ENCODE data around the gene PRDM10. TPM values are rescaled to one million over a fixed set of nuclear protein-coding genes. Genes with fewer than 3 reads are reported as not detected.
"Not testable (repeated sequence)": the region's sequence is repeated elsewhere in the genome, so short reads cannot be mapped to it uniquely, and the experiment has no call there.

PRDM10 gene
- total RNA-seq, 1 donor from 2014 or later: 4.9 TPM

- DNase-seq (no peak), ATAC-seq (ENCODE audit: poor library complexity) (no peak)
- intact Hi-C loops (cut with DNase I): no loop called here
These were observed 42.9 kb downstream of the PRDM10 start for GRCh38 chr11:129959687-129960086.

- intact Hi-C loops (cut with DNase I): no loop called here
- ATAC-seq (ENCODE audit: poor library complexity) (no peak), DNase-seq (no peak)
These were observed 47.4 kb downstream of the PRDM10 start for GRCh38 chr11:129955282-129955681.

DNA sequence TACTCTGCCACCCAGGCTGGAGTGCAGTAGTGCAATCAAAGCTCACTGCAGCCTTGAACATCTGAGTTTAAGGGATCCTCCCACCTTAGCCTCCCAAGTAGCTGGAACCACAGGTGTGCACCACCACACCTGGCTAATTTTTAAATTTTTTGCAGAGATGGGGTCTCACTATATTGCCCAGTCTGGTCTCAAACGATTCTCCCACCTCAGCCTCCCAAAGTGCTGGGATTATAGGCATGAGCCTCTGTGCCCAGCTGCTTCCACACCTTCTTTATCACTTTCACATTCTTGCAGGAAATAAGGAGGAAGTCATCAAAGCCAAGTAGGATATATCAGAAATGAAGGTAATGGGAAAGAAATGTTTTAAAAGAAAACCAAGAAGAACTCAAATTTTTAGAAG lies 47.9 kb downstream of the PRDM10 start:
- intact Hi-C loops (cut with DNase I); DNase-seq; ATAC-seq (ENCODE audit: poor library complexity): not testable (repeated sequence)

- DNase-seq (no peak), ATAC-seq (ENCODE audit: poor library complexity) (no peak)
- intact Hi-C loops (cut with DNase I): no loop called here
These were observed 50.8 kb downstream of the PRDM10 start for GRCh38 chr11:129951866-129952262.

- intact Hi-C loops (cut with DNase I): no loop called here
- no peak for DNase-seq
- ATAC-seq (ENCODE audit: poor library complexity): no peak
These were observed 51.3 kb downstream of the PRDM10 start for GRCh38 chr11:129951201-129951865.

- DNase-seq (peak; percentile 74), ATAC-seq (ENCODE audit: poor library complexity) (peak; percentile 81)
- intact Hi-C loops (cut with DNase I): no loop called here
These were observed 52.2 kb downstream of the PRDM10 start for GRCh38 chr11:129950101-129951091.

GRCh38 chr11:129948926-129949466 lies 53.6 kb downstream of the PRDM10 start:
- DNase-seq: no peak
- intact Hi-C loops (cut with DNase I): no loop called here

DNA sequence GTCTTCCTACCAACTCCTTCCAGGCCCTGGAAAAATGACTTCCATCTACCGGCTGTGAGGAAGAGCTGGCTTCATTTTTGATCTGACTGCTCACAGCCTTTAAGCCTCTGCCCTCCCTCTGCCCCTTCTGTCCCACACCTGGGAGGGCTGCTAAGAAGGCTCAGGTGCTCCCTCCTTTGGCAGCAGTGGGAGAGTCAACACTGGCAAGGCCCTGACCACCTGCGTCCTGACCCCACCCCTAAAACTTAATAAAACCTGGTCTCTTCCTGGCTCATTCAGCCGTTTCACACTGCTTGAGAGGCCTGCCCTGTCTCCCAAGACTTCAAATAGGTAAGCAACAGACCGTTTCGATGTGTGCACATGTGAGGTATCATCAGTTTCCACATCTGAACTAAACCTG lies 55.2 kb downstream of the PRDM10 start:
- no peak for ATAC-seq (ENCODE audit: poor library complexity)
- intact Hi-C loops (cut with DNase I): no loop called here
- no peak for DNase-seq

More at GRCh38 chr11:129948926-129949466, 53.6 kb downstream of the PRDM10 start:
- ATAC-seq (ENCODE audit: poor library complexity): no peak

- DNase-seq (no peak), ATAC-seq (ENCODE audit: poor library complexity) (no peak)
- intact Hi-C loops (cut with DNase I): no loop called here
These were observed 55.7 kb downstream of the PRDM10 start for GRCh38 chr11:129946965-129947364.

- ATAC-seq (ENCODE audit: poor library complexity) (no peak), DNase-seq (no peak)
- intact Hi-C loops (cut with DNase I): no loop called here
These were observed 56.4 kb downstream of the PRDM10 start for GRCh38 chr11:129946256-129946655.

GRCh38 chr11:129945373-129945772 lies 57.3 kb downstream of the PRDM10 start:
- no peak for ATAC-seq (ENCODE audit: poor library complexity)
- intact Hi-C loops (cut with DNase I): no loop called here

DNA sequence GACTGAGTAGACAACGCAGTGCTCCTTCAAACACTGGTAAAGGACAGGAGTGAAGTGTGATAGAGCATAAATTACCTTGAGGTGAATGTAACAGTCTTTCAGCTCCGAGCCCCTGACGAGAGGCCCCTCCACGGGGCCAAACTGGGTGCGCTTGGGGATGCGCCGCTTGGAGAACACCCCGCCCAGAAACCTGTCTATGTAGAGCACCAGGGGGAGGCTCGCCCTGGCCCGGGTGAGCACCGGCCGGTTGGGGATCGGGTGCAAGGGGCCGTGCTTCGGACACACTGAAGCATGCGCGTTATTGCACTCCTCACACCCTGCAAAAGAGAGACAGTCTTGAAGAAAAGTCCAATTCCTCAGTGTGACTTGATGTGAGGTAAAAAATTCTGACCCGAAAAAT lies 57.9 kb downstream of the PRDM10 start:
- no peak for DNase-seq

More at GRCh38 chr11:129945373-129945772, 57.3 kb downstream of the PRDM10 start:
- DNase-seq: no peak

GRCh38 chr11:129943036-129943435 lies 59.6 kb downstream of the PRDM10 start:
- DNase-seq: no peak
- intact Hi-C loops (cut with DNase I): no loop called here
- no peak for ATAC-seq (ENCODE audit: poor library complexity)

More for the DNA sequence above, 57.9 kb downstream of the PRDM10 start:
- intact Hi-C loops (cut with DNase I): no loop called here
- ATAC-seq (ENCODE audit: poor library complexity): no peak

DNA sequence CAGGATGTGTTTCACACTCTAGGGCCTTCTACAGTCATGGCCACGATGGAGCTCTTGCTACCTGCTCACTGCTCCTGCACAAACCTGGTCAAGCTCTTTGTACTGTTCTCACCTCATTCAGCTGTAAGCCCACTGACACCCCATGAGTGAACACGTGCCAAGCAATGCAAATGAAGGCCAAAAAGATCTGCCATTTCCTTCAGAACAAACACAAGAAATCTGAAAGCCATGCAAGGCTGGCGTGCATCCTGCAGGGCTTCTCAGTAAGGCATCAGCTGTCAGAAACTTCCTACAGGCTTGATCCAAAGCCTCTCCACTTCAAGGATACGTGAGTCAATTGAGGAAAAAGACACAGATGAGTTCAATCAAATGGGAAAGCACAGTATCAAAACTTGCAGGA lies 63.1 kb downstream of the PRDM10 start:
- intact Hi-C loops (cut with DNase I): no loop called here
- ATAC-seq (ENCODE audit: poor library complexity) (no peak), DNase-seq (no peak)

- ATAC-seq (ENCODE audit: poor library complexity) (no peak), DNase-seq (no peak)
- intact Hi-C loops (cut with DNase I): no loop called here
These were observed 63.9 kb downstream of the PRDM10 start for GRCh38 chr11:129938764-129939163.

DNA sequence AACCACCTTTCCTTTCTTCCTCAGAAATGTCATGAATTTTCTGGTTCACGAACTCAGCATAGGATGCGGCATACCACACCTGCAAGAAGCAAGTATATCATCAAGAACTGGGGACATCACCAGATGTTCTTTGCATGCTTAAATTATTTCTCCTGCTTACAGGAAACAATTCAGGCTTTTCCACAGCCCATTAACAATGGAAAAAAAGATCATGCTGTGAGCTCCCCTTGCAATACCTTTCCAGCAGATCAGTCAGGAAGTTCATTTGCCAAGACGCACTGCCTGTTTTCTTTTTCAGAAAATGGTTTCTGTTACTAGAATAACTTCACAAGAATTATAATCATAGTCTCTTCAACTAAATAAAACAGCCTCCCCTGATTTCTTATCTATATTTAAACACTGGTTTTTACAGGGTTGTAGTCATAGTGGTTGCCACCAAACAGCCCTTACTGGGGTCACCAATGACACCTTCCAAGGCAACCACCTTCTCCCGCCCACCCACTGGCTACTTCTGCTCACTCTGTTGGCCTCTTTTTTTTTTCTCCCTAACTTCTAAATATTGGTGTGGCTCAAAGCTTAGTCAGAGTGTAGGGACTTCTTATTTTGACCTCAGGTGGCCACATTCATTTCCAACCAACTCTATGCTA lies 64.9 kb downstream of the PRDM10 start:
- intact Hi-C loops (cut with DNase I): no loop called here
- ATAC-seq (ENCODE audit: poor library complexity) (no peak), DNase-seq (no peak)

DNA sequence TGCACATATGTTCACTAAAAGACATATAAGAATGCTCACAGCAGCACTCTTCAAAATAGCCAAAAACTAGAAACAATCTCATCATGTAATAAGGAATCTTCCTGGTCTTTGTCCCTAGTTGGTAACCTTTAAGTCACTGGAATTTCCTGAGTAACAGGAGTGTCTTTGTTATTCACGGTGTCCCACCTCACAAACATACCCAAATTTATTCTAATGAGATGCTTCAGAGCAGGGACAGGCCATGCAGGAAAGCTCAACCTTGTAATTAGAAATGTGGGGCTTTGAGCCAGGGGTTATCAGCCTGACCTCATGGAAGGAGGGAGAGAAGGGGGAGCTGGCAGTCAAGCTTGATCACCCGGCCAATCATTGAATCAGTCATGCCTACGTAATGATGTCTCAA lies 66.9 kb downstream of the PRDM10 start:
- intact Hi-C loops (cut with DNase I): no loop called here
- ATAC-seq (ENCODE audit: poor library complexity) (no peak), DNase-seq (no peak)

- ATAC-seq (ENCODE audit: poor library complexity): no peak
- intact Hi-C loops (cut with DNase I): no loop called here
- no peak for DNase-seq
These were observed 68.7 kb downstream of the PRDM10 start for GRCh38 chr11:129933891-129934290.

- intact Hi-C loops (cut with DNase I): no loop called here
- DNase-seq: no peak
- ATAC-seq (ENCODE audit: poor library complexity): no peak
These were observed 69.4 kb downstream of the PRDM10 start for GRCh38 chr11:129933262-129933661.
